Lower lobe of right lung (tissue), 2 donors: Measurements from ENCODE around the gene NPPA. TPM values are rescaled to one million over a fixed set of nuclear protein-coding genes. Genes with fewer than 3 reads are reported as not detected.

Experiments used
- ATAC-seq, 2 donors: fragments of 200-7000 bp; cut with Tn5 transposase; one replicate each; pipeline ENCODE4 v1.9.1; 2020 to 2022; ENCODE audit warnings: mild to moderate bottlenecking in 2 of 2, moderate library complexity in 2 of 2
- DNase-seq: peaks from one replicate; pipeline ENCODE4 v3.0.0-alpha.2; 2020
- H3K27ac ChIP-seq: fragments of 200-600 bp; one replicate; pipeline ENCODE4 v1.8.0; 2022
- H3K27me3 ChIP-seq: fragments of 200-600 bp; one replicate; pipeline ENCODE4 v1.8.0; 2022; ENCODE audit warnings: low read depth
- H3K36me3 ChIP-seq: fragments of 200-600 bp; one replicate; pipeline ENCODE4 v1.8.0; 2022; ENCODE audit warnings: mild to moderate bottlenecking
- H3K4me1 ChIP-seq: fragments of 200-600 bp; one replicate; pipeline ENCODE4 v1.8.0; 2022
- H3K4me3 ChIP-seq: fragments of 200-600 bp; one replicate; pipeline ENCODE4 v1.8.0; 2022; ENCODE audit warnings: mild to moderate bottlenecking
- H3K9me3 ChIP-seq: fragments of 200-600 bp; one replicate; pipeline ENCODE4 v1.8.0; 2022
- CTCF ChIP-seq: fragments of 200-600 bp; IDR thresholded peaks from one replicate; pipeline ENCODE4 v1.8.0; 2022; ENCODE audit warnings: antibody characterized with exemption, mild to moderate bottlenecking
- intact Hi-C: fragments of 100-400 bp; cut with DNase I; formaldehyde crosslinking; loops from one replicate; pipeline ENCODE4 v1.11.0; 2022
- total RNA-seq: library from RNA; stranded (reverse); fragmentation: NEBNext Ultra II Directional; extraction: Animal tissue kit (Norgen Biotek cat#: 25700); gene quantifications from one replicate; pipeline ENCODE4 v1.2.1, GENCODE V29; 2021
- donor health status: DM: no; HTN: yes; CAD: no; lungs with severe emphysema.

Gene NPPA
- total RNA-seq, 1 donor from 2014 or later, result 2.6 TPM

DNA sequence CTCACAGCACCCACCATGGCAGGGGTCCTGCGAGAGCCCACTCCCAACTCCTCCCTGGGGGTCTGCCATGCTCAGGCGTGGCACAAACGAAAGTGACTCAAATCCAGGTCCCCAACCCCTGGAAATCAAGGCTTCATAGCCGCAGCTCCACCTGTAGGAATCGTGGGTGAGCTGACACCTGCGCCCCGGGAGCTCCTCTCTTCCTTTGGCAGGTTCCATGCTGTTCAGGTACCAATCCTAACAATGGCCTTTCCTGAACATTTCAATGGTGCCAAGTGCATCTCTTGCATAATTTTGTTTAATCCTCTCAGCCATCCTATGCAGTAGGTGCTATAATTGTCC lies 40.1 kb upstream of the NPPA start:
- Histone ChIP-seq H3K27ac (no peak overlapping the region), H3K36me3 (no peaks in the 10 kb centered on the region), H3K4me1 (peaks cover 6% of the 10 kb centered on the region), H3K4me3 (no peak overlapping the region), H3K9me3 (no peaks in the 10 kb centered on the region), H3K27me3 (no peaks in the 10 kb centered on the region)
- DNase-seq (no peak), ATAC-seq (no peak)
- no peak for TF ChIP-seq CTCF
- intact Hi-C loops, result no loop called here

- ATAC-seq (no peak), DNase-seq (no peak)
- intact Hi-C loops, result no loop called here
- Histone ChIP-seq H3K27me3 (no peaks in the 10 kb centered on the region), H3K27ac (no peak overlapping the region), H3K36me3 (no peaks in the 10 kb centered on the region), H3K9me3 (no peaks in the 10 kb centered on the region), H3K4me3 (no peak overlapping the region), H3K4me1 (peaks cover 6% of the 10 kb centered on the region)
- no peak for TF ChIP-seq CTCF
Measured at GRCh38 chr1:11886986-11887665, 39.5 kb upstream of the NPPA start.

DNA sequence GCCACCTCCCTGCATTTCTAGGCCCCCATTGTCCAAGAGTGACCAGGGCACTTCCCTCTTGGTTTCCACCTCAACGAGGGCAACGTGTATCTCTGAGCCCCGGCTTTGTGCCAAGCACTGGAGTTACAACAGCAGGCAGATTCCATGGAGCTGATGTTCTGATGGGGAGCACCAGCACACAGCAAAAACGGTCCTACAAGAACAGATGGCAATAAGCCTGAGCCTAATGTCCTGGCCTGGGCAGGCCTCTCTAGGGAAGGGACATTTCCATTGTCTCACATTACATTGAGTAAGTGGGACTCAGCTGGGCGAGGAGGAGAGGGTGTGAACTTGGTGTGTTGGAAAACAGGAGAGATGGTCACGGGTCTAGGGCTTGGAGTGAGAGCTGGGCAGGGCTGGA lies 38.3 kb upstream of the NPPA start:
- H3K4me1 ChIP-seq, result peaks cover 8% of the 10 kb centered on the region
- TF ChIP-seq CTCF, result no peak
- H3K27me3 ChIP-seq, result no peaks in the 10 kb centered on the region
- H3K4me3 ChIP-seq, result no peak overlapping the region
- intact Hi-C loops, result no loop called here
- no peak overlapping the region for H3K27ac ChIP-seq
- ATAC-seq (no peak), DNase-seq (no peak)
- H3K36me3 ChIP-seq, result no peaks in the 10 kb centered on the region
- H3K9me3 ChIP-seq, result no peaks in the 10 kb centered on the region

DNA sequence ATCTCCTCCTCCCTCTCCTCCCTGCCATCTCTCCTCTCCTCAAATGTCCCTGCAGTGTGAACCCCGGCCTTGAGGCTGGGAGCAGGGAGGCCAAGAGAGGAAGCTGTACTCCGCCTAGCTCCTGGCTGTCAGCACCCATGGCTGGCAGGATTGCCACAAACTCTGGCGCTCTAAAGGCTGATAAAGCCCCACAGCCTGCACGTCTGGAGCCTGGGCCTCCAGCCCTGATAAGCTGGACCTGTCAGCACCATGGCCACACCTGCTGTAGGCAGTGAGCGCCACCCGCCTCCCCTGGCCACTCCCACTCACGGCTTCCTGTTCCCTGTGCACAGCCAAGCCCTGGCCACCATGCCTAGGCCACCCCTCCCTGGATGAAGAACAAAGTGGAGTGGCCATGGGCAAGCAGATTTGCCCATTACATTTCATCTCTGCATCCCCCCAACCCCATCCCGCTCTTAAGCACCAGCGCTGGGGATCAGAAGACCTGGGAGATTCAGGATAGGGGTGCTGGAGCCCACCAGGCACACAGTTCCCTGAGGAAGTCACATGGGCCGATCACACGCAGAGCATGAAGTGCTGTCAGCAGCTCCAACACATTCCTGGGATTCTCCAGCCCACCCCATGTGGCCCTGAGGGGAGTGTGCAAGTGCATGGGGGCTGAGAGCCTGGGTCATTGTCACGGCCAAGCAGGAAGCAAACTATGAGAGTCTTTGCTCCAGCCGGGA lies 35.4 kb upstream of the NPPA start:
- Histone ChIP-seq H3K27ac (no peak overlapping the region), H3K27me3 (peaks cover 5% of the 10 kb centered on the region), H3K4me3 (no peak overlapping the region), H3K9me3 (no peaks in the 10 kb centered on the region), H3K4me1 (peaks cover 18% of the 10 kb centered on the region), H3K36me3 (no peaks in the 10 kb centered on the region)
- ATAC-seq (peak; percentile 72 to 73), DNase-seq (peak; percentile 69)
- no peak for TF ChIP-seq CTCF
- intact Hi-C loops, result no loop called here

- no peak for TF ChIP-seq CTCF
- Histone ChIP-seq H3K9me3 (no peaks in the 10 kb centered on the region), H3K4me3 (no peak overlapping the region), H3K27me3 (peaks cover 5% of the 10 kb centered on the region), H3K4me1 (peaks cover 18% of the 10 kb centered on the region), H3K27ac (no peak overlapping the region), H3K36me3 (no peaks in the 10 kb centered on the region)
- no peak for DNase-seq
- no peak for ATAC-seq
- intact Hi-C loops, result no loop called here
Measured at GRCh38 chr1:11881749-11882441, 34.3 kb upstream of the NPPA start.
